PFSK-1 (cell line): ENCODE results near the gene WFDC6.

Experiments
- FOXP2 ChIP-seq: optimal IDR thresholded peaks from 2 replicates; pipeline ENCODE3; 2011; ENCODE audit warnings: borderline replicate concordance, control low read depth, inconsistent platforms; ENCODE audit not compliant: insufficient read depth; ENCODE audit errors: extremely low read length, extremely low read depth
- POLR2AphosphoS5 ChIP-seq: IDR thresholded peaks from 2 replicates; pipeline ENCODE4 v1.6.1; 2012; ENCODE audit warnings: low read depth, mild to moderate bottlenecking, control low read depth, low read length, moderate library complexity
- SIN3A ChIP-seq: IDR thresholded peaks from 2 replicates; pipeline ENCODE4 v1.6.1; 2012; ENCODE audit warnings: mild to moderate bottlenecking, low read length, moderate library complexity, borderline replicate concordance; ENCODE audit not compliant: insufficient read depth
- TAF1 ChIP-seq: IDR thresholded peaks from 2 replicates; pipeline ENCODE4 v1.6.1; 2012; ENCODE audit warnings: low read length, control low read depth, borderline replicate concordance; ENCODE audit not compliant: insufficient read depth
- TF ChIP-seq, protein P1 (sequence below), 2 experiments: IDR thresholded peaks; 2 replicates each; pipeline versions ENCODE4 v1.6.1 to v1.8.0; 2011 to 2012; ENCODE audit warnings: low read depth in 2 of 2, low read length in 2 of 2, control low read depth in 1 of 2, inconsistent platforms in 1 of 2, mild to moderate bottlenecking in 1 of 2, moderate library complexity in 1 of 2; ENCODE audit not compliant: insufficient read depth in 1 of 2

Gene WFDC6

DNA sequence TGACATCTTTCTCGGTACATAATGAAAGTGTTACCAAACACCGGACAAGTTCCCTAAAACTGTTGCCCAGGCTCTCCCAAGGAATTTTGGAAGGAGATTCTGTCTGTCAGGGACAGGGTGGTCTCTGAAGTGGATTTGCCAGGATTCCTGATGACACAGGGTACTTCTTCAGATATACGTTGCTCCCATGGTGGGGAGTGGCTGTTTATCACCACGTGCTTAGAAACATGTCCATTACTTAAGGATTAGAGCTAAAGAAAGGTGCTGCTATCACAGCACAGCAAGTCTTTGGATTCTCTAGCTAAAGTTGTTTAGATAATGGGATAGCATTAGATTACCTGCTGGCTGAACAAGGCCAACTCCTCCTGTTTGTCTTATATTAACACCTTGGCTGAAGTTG, 30.2 kb downstream of the WFDC6 start:
- TF ChIP-seq TAF1 (no peak), FOXP2 (no peak), POLR2AphosphoS5 (no peak), SIN3A (no peak)
- TF ChIP-seq, protein P1, sequence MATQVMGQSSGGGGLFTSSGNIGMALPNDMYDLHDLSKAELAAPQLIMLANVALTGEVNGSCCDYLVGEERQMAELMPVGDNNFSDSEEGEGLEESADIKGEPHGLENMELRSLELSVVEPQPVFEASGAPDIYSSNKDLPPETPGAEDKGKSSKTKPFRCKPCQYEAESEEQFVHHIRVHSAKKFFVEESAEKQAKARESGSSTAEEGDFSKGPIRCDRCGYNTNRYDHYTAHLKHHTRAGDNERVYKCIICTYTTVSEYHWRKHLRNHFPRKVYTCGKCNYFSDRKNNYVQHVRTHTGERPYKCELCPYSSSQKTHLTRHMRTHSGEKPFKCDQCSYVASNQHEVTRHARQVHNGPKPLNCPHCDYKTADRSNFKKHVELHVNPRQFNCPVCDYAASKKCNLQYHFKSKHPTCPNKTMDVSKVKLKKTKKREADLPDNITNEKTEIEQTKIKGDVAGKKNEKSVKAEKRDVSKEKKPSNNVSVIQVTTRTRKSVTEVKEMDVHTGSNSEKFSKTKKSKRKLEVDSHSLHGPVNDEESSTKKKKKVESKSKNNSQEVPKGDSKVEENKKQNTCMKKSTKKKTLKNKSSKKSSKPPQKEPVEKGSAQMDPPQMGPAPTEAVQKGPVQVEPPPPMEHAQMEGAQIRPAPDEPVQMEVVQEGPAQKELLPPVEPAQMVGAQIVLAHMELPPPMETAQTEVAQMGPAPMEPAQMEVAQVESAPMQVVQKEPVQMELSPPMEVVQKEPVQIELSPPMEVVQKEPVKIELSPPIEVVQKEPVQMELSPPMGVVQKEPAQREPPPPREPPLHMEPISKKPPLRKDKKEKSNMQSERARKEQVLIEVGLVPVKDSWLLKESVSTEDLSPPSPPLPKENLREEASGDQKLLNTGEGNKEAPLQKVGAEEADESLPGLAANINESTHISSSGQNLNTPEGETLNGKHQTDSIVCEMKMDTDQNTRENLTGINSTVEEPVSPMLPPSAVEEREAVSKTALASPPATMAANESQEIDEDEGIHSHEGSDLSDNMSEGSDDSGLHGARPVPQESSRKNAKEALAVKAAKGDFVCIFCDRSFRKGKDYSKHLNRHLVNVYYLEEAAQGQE (IDR thresholded peaks at IDR 0.05; ENCODE audit: insufficient read depth in 1 of 2, low read depth in 2 of 2, low read length in 2 of 2): no peak

- no peak for TF ChIP-seq TAF1
- TF ChIP-seq SIN3A: no peak
- no peak for TF ChIP-seq POLR2AphosphoS5
- no peak for TF ChIP-seq FOXP2
- TF ChIP-seq, protein P1 (IDR thresholded peaks at IDR 0.05; ENCODE audit: insufficient read depth in 1 of 2, low read depth in 2 of 2, low read length in 2 of 2): no peak
Measured at GRCh38 chr20:45508068-45508886, 31.0 kb downstream of the WFDC6 start.

GRCh38 chr20:45507011-45507820, 32.1 kb downstream of the WFDC6 start:
- TF ChIP-seq SIN3A (no peak), POLR2AphosphoS5 (no peak), FOXP2 (no peak), TAF1 (no peak)
- TF ChIP-seq, protein P1 (IDR thresholded peaks at IDR 0.05; ENCODE audit: insufficient read depth in 1 of 2, low read depth in 2 of 2, low read length in 2 of 2): no peak

- TF ChIP-seq POLR2AphosphoS5 (no peak), FOXP2 (no peak), TAF1 (no peak)
Measured at GRCh38 chr20:45506398-45506797, 32.9 kb downstream of the WFDC6 start.

DNA sequence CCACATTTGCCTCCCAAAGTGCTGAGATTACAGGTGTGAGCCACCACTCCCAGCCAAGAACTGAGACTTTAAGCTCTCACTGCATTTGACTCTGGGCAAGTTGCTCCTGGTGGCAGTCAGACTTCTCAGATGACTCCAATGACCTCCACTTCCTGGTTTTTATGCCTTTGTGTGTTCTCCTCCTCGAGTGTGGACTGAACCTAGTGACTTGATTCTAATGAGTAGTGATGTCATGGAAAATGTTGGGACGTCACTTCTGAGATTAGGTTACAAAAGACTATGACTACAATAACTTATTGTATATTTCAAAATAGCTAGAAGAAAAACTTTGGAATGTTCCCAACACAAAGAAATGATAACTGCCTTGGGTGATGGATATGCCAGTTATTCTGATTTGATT, 35.9 kb downstream of the WFDC6 start:
- no peak for TF ChIP-seq FOXP2
- no peak for TF ChIP-seq POLR2AphosphoS5
- TF ChIP-seq SIN3A: no peak
- no peak for TF ChIP-seq TAF1
- TF ChIP-seq, protein P1 (IDR thresholded peaks at IDR 0.05; ENCODE audit: insufficient read depth in 1 of 2, low read depth in 2 of 2, low read length in 2 of 2): no peak
